Measurements from ENCODE around the gene EDAR. TPM values are rescaled to one million over a fixed set of nuclear protein-coding genes. Genes with fewer than 3 reads are reported as not detected.

EDAR gene
- total RNA-seq, 1 donor from 2014 or later = not detected

GRCh38 chr2:108916122-108916795, 72.8 kb downstream of the EDAR start:
- Mint-ChIP-seq H3K36me3 (ENCODE audit: low read depth, unreplicated experiment) (peaks cover under 1% of the 10 kb centered on the region), H3K9me3 (ENCODE audit: unreplicated experiment) (no peaks in the 10 kb centered on the region), H3K27me3 (ENCODE audit: low read depth, unreplicated experiment) (peaks cover 49% of the 10 kb centered on the region), H3K27ac (ENCODE audit: unreplicated experiment) (no peak overlapping the region), H3K4me3 (ENCODE audit: unreplicated experiment) (no peak overlapping the region), H3K4me1 (ENCODE audit: low read depth, unreplicated experiment) (no peaks in the 10 kb centered on the region)
- Histone ChIP-seq H3K79me2 (ENCODE audit: insufficient read depth, low read length) (no peaks in the 10 kb centered on the region), H3K4me2 (ENCODE audit: low read length) (no peak overlapping the region), H3K9me3 (ENCODE audit: insufficient read depth, low read depth, low read length) (no peaks in the 10 kb centered on the region), H4K20me1 (ENCODE audit: insufficient read depth, low read length) (no peaks in the 10 kb centered on the region), H2AFZ (ENCODE audit: low read depth, low read length) (no peak overlapping the region), H3K36me3 (ENCODE audit: insufficient read depth, low read length) (no peaks in the 10 kb centered on the region), H3K4me1 (ENCODE audit: insufficient read depth, low read length) (no peaks in the 10 kb centered on the region), H3K27ac (ENCODE audit: low read depth, low read length) (no peak overlapping the region), H3K9ac (ENCODE audit: low read length) (no peak overlapping the region), H3K4me3 (ENCODE audit: insufficient read depth, low read depth, low read length) (no peak overlapping the region), H3K27me3 (ENCODE audit: insufficient read depth, low read length) (peaks cover 7% of the 10 kb centered on the region)
- FAIRE-seq = no peak
- TF ChIP-seq CTCF (IDR thresholded peaks at IDR 0.05; ENCODE audit: insufficient read depth, low read depth, low read length) (no peak), EZH2 (IDR thresholded peaks at IDR 0.05; ENCODE audit: insufficient read depth, low read length) (no peak)
- DNase-seq (ENCODE audit: low read depth) = no peak

- Mint-ChIP-seq H3K9me3 (ENCODE audit: unreplicated experiment) (no peaks in the 10 kb centered on the region), H3K27ac (ENCODE audit: unreplicated experiment) (no peak overlapping the region), H3K4me3 (ENCODE audit: unreplicated experiment) (no peak overlapping the region), H3K36me3 (ENCODE audit: low read depth, unreplicated experiment) (peaks cover 2% of the 10 kb centered on the region), H3K4me1 (ENCODE audit: low read depth, unreplicated experiment) (no peaks in the 10 kb centered on the region), H3K27me3 (ENCODE audit: low read depth, unreplicated experiment) (peaks cover 37% of the 10 kb centered on the region)
- Histone ChIP-seq H3K4me2 (ENCODE audit: low read length) (no peak overlapping the region), H4K20me1 (ENCODE audit: insufficient read depth, low read length) (no peaks in the 10 kb centered on the region), H3K27ac (ENCODE audit: low read depth, low read length) (no peak overlapping the region), H2AFZ (ENCODE audit: low read depth, low read length) (no peak overlapping the region), H3K9me3 (ENCODE audit: insufficient read depth, low read depth, low read length) (no peaks in the 10 kb centered on the region), H3K36me3 (ENCODE audit: insufficient read depth, low read length) (no peaks in the 10 kb centered on the region), H3K27me3 (ENCODE audit: insufficient read depth, low read length) (peaks cover 5% of the 10 kb centered on the region), H3K9ac (ENCODE audit: low read length) (no peak overlapping the region), H3K4me3 (ENCODE audit: insufficient read depth, low read depth, low read length) (no peak overlapping the region), H3K79me2 (ENCODE audit: insufficient read depth, low read length) (no peaks in the 10 kb centered on the region), H3K4me1 (ENCODE audit: insufficient read depth, low read length) (no peaks in the 10 kb centered on the region)
- DNase-seq (ENCODE audit: low read depth) (no peak), FAIRE-seq (no peak)
- TF ChIP-seq CTCF (IDR thresholded peaks at IDR 0.05; ENCODE audit: insufficient read depth, low read depth, low read length) (no peak), EZH2 (IDR thresholded peaks at IDR 0.05; ENCODE audit: insufficient read depth, low read length) (no peak)
These were observed 76.5 kb downstream of the EDAR start for GRCh38 chr2:108912629-108912902.

- Histone ChIP-seq H3K4me1 (ENCODE audit: insufficient read depth, low read length) (no peaks in the 10 kb centered on the region), H3K27ac (ENCODE audit: low read depth, low read length) (no peak overlapping the region), H2AFZ (ENCODE audit: low read depth, low read length) (no peak overlapping the region), H3K4me3 (ENCODE audit: insufficient read depth, low read depth, low read length) (no peak overlapping the region), H3K36me3 (ENCODE audit: insufficient read depth, low read length) (no peaks in the 10 kb centered on the region), H3K4me2 (ENCODE audit: low read length) (no peak overlapping the region), H3K9me3 (ENCODE audit: insufficient read depth, low read depth, low read length) (no peaks in the 10 kb centered on the region), H4K20me1 (ENCODE audit: insufficient read depth, low read length) (no peaks in the 10 kb centered on the region), H3K27me3 (ENCODE audit: insufficient read depth, low read length) (peaks cover 3% of the 10 kb centered on the region), H3K9ac (ENCODE audit: low read length) (no peak overlapping the region), H3K79me2 (ENCODE audit: insufficient read depth, low read length) (no peaks in the 10 kb centered on the region)
- Mint-ChIP-seq H3K36me3 (ENCODE audit: low read depth, unreplicated experiment) (peaks cover 2% of the 10 kb centered on the region), H3K4me1 (ENCODE audit: low read depth, unreplicated experiment) (no peaks in the 10 kb centered on the region), H3K27ac (ENCODE audit: unreplicated experiment) (no peak overlapping the region), H3K9me3 (ENCODE audit: unreplicated experiment) (no peaks in the 10 kb centered on the region), H3K4me3 (ENCODE audit: unreplicated experiment) (no peak overlapping the region), H3K27me3 (ENCODE audit: low read depth, unreplicated experiment) (peaks cover 33% of the 10 kb centered on the region)
- DNase-seq (ENCODE audit: low read depth) (no peak), FAIRE-seq (no peak)
- TF ChIP-seq EZH2 (IDR thresholded peaks at IDR 0.05; ENCODE audit: insufficient read depth, low read length) (no peak), CTCF (IDR thresholded peaks at IDR 0.05; ENCODE audit: insufficient read depth, low read depth, low read length) (no peak)
These were observed 77.0 kb downstream of the EDAR start for GRCh38 chr2:108911807-108912628.

Measured in astrocyte (in vitro differentiated cells and primary cell).